Inferior parietal cortex (tissue), 1 donor: ENCODE data around the gene TMEM253.

ENCODE experiments used
- DNase-seq: peaks from one replicate; pipeline ENCODE4 v3.0.0-alpha.2; 2016; ENCODE audit errors: extremely low spot score

The TMEM253 gene

DNA sequence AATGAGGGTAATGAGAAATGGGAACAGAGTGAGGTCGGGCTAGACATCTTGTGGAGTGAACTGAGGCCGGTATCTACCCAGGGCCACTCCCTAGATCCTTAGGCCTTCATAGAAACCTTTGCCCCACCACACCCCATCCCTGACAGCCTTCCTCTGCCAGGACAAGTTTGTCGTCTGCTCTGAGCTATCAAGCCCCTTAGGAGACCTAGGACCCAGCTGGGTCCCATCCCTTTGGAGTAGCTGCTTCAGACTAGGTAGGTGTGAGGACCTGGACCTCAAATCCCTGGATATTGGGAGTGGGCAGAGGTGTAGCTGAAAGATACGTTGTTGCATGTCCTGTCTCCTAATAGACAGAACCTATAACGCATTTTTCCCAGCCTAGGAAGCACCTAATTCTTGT, at the start of gene TMEM253:
TMEM253 (plus strand) TSS at position 136 of the 400 bp plus-strand sequence. CDS start 278 bp downstream, outside the sequence.
- DNase-seq, result no peak

DNA sequence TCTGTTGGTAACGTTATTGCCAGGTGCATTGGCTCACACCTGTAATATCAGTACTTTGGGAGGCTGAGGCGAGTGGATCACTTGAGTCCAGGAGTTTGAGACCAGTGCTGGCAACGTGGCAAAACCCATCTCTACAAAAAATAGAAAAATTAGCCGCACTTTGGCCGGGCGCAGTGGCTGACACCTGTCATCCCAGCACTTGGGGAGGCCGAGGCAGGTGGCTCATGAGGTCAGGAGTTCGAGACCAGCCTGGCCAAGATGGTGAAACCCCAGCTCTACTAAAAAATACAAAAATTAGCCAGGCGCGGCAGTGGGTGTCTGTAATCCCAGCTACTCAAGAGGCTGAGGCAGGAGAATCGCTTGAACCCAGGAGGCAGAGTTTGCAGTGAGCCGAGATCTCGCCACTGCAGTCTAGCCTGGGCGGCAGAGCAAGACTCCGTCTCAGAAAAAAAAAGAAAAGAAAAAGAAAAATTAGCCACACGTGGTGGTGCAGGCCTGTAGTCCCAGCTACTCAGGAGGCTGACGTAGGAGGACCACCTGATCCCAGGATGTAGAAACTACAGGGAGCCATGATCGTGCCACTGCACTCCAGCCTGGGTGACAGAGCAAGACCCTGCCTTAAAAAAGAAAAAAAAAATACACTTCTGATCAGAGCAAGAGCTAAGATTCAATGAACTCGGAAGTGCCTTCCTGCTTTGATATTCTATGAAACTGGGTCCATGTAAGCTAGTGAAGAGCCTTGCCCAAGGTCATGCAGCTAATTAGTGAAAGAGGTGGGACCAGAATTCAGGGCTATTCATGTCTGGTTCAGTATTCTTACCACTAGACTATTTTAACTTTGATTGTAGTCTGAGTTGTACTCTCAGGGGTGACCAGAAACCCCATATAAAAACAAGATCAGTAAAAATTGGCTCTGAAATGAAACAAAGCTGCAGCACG, 47.4 kb upstream of the TMEM253 start:
- DNase-seq, result no peak

DNA sequence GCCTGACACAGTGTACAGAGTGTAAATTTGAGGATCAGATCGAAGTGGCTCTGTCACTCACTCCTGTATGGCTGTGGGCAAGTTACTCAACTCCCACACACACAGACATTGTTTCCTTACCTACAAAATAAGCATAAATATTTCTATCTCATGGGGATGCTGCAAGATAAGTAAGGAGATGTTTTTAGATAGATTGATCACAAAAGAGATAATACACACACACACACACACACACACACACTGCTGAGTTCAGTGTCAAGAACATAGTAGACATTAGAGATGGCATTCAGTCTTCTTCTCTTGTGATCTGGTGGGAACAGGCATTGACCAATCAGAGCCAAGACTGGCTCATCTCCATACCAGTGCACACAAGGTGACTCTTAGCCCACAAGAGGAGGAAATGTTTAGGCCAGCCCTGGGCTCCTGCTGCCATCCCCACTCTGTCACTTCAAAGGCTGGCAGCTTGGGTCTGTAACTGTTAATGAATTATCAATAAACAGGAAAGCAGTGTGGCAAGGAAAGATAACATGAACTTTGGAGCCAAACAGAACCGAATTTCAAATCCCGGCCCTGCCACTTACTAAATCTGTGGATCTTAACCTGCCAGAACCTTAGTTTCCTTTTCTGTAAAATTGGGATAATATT, 46.6 kb upstream of the TMEM253 start:
- no peak for DNase-seq

DNA sequence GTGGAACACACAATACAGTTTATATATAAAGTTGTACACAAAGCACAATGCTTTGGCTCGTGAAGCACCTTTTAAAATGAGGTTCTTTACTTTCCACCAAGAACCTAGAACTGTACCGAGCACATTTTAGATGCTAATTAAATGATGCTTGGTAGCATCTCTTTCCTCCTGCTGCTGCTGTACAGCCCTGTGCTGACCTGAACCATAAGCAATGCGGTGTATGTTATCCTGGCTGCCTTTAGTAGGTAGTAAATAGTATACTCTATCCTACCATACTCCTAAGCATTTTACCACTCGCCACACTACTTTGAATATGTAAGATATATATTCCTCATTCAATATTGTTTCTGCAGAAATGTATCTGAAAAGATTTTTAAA, 46.1 kb upstream of the TMEM253 start:
- DNase-seq, result no peak

DNA sequence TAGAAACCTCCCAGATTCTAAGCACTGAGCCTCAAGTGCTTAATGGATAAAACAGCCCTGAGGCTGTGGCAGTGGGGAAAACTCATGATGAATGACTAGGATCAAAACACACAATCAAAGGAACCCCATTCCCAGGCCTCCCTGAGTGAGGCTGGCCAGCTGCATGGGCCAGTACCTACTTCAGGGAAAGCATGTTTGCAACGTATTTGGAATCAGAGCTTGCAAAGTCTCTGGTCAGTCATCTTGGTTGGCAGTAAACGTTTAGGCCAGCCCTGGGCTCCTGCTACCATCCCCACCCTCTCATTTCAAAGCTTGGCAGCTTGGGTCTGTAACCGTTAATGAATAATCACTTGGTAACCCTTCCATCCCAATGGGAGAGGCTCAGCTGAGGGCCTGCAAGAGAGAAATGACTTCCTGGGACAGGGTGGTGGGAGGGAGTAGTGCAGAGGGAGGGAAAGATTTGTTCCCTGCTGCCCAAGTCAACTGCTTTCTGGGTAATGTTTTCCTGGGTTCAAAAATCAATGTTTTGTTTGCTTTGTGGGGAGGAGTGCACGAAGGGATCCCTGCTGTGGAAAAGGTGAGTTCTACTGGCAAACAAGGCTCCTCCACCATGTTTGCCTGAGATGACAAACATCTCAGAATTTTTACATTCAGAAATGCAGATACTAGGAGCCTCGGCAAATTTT, 45.3 kb upstream of the TMEM253 start:
- DNase-seq, result no peak

DNA sequence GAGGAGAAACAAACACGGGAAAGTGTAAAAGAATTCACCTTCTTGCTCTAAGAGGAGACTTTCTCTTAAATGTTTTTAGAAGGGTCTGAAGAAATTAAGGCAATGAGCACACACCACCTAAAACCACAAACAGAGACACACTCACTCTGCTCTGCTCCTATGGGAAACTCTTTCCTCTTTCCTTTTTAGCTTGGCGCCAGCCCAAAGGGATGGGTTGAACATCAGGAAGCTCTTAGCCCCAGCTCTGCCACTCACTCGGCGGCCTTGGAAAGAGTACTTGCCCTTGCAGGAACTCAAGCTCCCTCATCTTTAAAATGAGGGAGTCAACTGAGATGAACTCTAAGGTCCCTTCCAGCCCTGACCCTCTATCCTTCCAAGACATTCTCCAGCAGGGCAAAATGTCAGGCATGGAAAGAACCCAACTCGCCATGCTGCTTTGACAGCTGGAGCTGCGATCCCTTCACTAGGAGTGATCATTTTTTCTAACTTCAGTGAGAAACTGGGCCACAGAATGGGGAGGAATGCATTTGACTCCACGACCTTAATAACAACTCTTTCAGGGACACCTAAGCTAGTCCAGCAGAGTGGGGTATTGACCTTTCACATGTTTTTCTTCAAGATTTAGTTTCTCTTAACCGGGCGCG, 44.2 kb upstream of the TMEM253 start:
- no peak for DNase-seq

DNA sequence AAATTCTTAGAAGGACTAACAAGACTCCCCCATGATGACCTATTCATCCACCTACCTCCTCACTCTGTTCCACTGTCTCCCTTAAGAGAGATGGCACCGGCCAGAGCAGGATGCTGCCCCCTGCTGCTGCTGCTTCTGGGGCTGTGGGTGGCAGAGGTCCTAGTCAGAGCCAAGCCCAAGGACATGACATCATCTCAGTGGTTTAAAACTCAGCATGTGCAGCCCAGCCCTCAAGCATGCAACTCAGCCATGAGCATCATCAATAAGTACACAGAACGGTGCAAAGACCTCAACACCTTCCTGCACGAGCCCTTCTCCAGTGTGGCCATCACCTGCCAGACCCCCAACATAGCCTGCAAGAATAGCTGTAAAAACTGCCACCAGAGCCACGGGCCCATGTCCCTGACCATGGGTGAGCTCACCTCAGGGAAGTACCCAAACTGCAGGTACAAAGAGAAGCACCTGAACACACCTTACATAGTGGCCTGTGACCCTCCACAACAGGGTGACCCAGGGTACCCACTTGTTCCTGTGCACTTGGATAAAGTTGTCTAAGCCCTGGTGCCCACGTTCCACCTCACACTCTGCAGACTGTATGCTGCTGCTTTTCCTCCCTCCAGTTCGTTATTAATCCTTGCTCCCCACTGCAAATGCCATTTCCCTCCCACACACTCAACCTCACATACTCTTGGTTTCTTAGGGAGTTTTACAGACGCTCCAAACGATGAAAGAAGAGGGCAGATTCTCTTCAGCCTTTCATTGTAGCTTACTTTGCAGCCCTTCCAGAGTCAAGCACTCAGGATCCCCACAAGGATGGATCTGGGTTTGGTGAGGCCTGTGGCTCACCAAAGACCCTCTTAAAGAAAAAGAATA, 42.8 kb upstream of the TMEM253 start, which contains the start of gene RNASE8:
RNASE8 (plus strand) TSS at position 20 of the 873 bp plus-strand sequence; CDS start at position 91, 71 bp downstream.
- no peak for DNase-seq

DNA sequence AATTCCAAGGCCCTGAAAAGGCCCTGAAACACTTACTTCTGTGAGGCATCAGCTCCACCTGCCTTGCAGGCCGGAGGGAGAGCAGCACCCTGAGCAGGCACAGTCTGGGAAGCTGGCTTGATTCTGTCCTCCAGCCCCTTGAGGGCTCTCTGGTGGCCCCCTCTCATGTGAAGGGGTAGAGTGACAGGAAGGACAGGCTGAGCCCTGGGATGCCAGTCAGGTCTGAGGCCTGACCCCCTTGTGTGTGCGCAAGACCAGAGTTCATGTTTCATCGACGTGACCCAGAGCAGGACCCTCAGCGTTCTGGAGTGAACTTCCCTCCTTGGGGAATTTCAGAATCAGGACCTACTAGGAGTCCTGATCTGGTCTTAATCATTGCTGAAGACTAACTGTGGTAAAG, 42.0 kb upstream of the TMEM253 start:
- DNase-seq, result no peak

DNA sequence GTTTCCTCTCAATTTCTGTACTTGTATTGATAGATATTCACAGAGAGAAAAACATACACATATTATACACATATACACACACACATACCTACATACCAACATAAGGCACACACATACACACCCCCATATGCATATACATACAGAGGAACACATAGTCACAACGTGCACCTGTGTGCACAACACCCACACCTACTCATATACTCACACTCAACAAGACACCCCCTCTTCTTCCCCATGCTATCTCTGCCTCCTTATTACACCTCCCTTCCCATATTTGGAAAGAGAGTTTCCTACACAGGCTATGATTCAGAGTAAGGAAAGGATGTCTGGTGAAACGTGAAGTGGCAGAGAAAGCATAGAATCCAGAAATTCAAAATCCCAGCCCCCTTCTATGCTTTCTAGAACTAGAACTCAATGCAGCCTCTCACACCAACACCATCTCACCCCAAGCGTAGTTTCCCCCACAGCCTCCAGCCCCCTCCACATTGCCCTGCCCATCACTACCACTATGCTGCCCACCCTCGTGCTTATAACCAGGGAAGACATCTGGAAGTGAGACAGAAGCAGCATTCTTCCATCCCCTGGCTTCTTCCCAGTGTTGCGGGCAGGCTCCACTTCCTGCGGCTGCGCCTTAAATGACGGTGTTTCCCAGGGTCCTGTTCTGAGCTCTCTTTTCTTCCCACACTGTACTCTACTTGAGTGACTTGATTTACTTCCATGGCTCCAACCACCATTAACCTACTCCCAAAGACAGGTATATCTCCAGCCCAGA, 40.8 kb upstream of the TMEM253 start:
- DNase-seq, result no peak

DNA sequence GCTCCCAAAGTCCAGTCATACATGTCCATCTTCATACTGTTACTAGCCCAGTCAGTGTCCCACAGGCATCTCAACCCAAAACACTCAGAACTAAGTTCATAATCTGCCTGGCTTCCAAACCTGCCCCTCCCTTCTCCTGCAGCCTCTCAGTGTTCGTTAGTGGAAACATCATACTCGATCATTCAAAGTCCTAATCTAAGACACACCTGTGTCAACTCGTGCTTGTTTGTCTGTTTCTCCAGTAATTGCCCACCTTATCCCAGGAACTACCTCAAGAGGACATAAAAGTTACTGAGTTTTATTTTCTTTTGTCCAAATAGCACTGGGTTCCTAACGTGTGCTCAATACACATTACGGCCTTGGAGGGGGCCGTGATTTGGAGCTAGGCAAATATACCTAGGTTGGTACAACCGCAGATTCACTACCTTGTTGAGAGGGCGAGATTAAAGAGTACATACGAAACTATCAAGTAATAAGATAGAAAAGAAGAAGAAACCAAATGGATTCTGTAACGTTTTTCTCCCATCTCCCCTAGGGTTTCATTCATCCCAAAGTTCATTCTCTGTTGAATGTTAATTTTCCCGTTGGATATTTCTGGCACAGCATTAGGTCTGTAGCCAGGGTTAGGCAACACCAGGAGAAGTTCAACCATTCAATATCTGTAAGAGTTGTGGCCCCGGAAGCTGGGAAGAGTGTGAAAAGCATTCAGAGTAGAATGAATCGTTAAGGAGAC, 40.1 kb upstream of the TMEM253 start:
- DNase-seq, result no peak

DNA sequence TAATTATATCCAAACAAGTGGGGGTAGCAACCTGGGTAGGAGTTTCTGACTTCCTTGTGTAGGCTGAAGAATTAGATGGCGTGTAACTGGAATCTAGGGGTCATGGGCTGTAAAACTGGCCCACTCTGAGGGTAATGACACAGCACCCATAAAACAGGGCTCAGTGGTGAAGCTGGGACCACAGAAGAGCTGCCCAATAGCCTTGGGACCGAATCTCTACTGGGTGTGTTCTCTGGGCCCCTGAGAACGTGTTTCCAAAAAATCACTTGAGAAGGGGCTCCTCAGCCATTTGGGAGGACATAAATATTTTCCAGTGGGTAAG, 39.6 kb upstream of the TMEM253 start:
- DNase-seq, result no peak

DNA sequence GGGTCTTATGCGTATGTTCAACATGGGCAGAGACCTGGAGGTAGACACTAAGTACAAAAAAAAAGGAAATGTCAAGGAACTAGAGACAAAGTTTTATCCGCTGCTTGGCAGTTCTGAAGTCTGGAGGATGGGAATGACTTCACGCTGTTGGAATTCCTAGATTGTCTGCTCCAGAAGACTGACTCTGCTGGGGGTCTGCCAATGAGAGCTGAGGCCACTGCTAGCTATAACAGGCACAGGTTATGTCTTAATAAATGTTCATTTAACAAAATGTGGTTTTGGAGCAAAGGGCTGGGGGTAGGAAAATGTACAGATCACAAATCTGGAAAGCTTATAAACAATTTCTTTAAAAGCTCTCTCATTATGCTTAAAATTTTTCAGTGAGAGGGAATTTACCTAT, 37.4 kb upstream of the TMEM253 start:
- DNase-seq, result no peak

DNA sequence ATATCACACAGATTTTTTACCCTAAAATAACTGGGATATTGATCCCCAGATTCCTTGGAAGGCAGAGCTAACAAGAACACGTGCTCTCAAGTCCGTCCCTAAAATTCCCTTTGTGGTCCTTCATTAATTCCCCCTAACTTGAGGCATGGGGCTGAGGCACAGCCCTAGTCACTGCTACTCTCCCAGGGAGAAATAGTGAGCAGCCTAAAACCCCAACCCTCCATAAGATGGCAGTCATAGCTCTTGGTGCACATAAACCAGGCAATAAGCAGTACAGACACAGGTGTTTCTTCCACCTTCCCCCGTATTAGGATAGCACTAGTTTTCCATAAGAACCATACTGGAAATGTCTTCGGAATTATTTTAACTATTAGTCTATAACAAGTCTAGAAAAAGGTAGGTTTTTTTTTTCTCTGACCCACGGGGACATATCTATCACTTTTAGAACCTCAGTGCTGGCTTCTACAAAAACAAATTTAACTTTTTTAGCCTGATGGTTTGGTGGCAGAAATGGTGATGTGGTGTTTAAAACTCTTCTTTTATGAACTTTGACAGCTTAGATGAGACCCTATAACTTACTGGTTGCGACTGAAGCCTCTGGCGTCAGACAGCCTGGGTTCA, 33.9 kb upstream of the TMEM253 start:
- no peak for DNase-seq

DNA sequence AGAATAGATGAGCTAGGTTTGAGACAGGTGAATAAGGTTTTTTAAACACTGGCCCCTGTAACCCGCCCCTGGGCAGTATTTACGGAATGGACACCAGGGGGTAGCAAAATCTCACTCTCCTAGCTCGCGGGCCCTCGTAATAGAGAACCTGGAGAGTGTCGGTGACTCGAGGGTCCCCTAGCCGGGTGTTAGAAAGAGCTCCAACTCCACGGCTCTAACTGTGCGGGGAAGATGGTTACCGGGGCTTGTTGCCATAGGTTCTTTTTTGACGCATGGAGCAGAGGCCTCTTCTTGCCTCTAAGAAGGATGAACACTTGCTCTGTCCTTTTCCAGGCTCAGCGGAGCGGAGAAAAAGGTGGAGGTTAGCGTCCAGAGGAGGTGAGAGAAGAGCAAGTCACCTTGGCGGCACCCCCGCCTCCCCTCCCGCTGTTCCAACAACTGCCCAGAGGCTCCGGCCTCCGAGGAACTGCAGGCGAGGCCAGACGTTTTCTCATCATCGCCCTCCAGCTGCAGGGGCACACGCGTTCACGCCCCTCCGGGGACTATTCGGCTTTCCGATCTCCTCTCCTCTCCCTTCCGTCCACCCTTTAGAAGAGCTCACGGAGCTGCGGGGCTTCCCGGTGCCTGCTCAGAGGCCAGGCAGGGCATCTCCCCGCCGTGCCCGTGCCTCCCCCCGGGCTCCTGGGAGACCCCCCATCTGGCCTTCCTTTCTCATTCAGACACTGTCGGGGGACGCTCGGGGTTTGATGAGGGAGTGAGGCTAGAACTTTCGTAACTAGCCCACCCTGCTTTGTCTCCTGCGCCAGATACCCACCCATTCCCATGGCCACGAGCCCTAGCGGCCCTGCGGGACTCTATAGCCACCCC, 32.1 kb upstream of the TMEM253 start:
- DNase-seq, result peak; percentile 73

DNA sequence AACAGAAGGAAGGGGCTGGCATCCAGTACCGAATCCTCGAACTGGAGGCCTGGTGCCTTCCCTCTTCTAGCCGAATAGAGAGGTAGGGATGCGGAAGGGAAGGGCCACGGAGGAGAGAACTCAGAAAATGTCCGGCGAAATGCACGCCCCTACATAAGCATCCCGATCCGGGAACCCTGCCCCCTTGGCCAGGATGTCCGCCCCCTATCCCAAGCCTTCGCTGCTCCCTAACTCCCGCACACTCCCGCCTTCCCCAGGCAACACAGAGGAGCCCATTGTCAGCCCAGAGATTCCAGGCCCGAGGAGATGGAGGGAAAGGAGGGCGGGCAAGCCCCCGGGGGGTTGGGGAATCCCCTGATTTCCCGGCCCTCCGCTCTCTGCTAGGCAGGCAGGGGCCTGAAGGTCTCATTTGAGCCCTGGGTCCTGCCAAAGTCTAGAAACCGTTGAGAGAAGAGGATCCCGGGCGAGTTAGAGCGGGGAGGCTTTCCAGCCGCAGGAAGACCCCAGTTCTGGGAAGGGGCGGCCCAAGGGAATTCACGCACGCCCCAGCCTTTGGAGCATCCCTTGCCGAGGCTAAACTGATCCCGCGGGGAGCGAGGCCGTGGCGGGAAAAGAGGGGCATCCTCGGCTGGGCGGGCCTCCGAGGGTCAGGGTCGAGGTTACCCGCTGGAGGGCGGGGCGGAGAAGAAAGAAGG, 31.3 kb upstream of the TMEM253 start:
- DNase-seq, result peak; percentile 45

DNA sequence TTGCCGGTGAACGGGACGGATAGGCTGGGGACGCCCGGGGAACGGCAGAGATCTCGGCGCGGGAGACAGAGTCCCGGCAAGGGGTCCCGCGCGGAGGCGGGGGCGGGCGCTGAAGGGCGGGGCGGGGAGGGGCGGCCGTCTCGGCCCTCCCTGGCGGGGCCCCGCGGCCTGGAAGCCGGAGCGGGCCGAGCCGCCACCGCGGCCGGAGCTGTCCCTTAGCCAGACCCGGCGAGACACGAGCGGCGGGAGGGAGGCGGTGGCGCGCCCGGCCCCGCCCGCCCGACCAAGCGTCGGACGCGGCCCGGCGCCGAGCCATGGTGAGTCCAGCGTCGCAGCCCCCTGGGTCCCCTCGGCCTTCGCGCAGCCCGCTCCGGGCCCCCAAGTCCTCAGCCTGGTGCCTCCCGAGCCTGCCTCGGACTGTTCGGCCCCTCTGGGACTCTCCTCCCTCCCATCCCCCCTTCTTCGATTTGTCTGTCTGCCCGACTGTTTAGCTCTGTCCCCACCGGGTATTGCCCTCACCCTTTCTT, 30.7 kb upstream of the TMEM253 start, which contains the start of gene ARHGEF40:
ARHGEF40 (plus strand) TSS at position 222 of the 527 bp plus-strand sequence; CDS start at position 315, 93 bp downstream.
- DNase-seq, result peak; percentile 45

DNA sequence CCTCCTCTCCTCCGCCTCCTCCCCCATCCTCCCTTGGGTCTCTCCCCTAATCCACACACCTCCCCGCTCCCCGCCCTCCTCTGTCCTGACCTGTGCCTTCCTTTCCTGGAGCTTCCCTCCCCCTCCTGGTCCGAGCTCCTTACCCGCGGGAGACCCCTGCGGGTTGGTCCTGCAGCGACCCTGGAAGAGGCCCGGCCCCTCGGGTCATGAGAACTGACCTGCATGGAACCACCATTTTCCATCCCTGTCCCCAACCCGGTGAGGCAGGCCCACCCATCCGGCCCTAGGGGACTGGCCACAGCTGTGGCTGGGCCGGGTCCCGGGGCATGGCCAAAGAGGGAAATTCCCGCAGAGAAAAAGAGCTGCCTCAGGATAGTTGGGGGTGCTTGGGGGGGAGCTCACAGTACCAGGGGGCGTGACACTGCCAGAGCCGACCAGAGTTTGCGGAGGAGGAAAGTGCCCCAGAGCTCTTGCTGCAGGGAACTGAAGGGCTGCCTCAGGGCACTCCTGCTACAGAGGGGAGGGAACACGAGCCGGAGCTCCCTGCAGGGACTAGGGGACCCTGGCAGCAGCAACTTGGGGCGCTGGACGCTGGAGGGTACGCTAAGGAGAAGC, 30.1 kb upstream of the TMEM253 start:
- DNase-seq, result peak; percentile 13
